RCC 7860 (cell line): ENCODE measurements around the gene CASK.
"Not testable (repeated sequence)": the region's sequence is repeated elsewhere in the genome, so short reads cannot be mapped to it uniquely, and the experiment has no call there.

Source experiments
- DNase-seq: peaks from one replicate; pipeline ENCODE4 v3.0.0-alpha.2; 2015; ENCODE audit warnings: low spot score
- FAIRE-seq: peaks from 2 replicates; lab custom pipeline; 2012; peaks lifted over from hg19 to GRCh38; lab: Jason Lieb, UNC

Gene CASK

DNA sequence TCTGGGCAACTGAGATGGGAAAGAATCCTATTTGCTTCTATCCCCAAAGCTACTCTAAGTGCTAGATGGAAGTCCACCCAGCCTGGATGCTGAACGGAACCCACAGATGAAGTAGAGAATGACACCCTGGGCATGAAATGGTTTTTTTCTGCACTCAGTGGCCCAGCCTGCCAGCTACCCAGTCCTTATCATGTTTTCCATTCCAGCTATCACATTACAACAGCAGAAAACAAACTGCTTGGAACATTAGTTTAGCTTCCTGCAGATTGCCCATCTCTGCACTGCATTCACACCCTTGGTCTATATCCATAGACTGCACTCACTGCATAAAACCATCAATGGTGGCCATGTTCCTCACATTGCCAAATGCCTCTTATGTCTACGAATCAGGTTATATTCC, 397.1 kb downstream of the CASK start:
- DNase-seq, result no peak
- FAIRE-seq, result no peak

DNA sequence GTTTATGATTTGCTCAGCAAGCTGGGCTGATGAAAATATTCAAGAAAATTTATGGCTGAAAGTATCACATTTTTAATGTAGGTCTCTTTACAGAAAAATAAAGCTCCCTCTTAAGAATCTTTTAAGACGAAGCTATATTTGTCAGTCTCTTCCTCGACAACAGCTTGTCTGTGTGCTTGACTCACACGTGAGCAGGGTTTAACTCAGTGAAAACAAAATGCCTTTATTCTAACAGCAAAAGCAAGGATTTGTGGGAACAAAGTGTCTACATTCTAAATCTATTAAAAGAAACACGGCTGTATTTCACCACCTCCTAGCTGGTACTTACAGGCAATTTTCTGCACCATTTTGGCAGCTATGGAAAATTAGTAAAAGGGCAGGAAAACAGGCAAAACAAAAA, 400.7 kb downstream of the CASK start:
- FAIRE-seq, result no peak
- no peak for DNase-seq

- DNase-seq, result no peak
- no peak for FAIRE-seq
These were observed 401.3 kb downstream of the CASK start for GRCh38 chrX:41522081-41522480.

- DNase-seq (no peak), FAIRE-seq (no peak)
These were observed 403.9 kb downstream of the CASK start for GRCh38 chrX:41519468-41519867.

GRCh38 chrX:41518841-41519220, 404.5 kb downstream of the CASK start:
- DNase-seq, result peak; percentile 32
- peak; percentile 49 for FAIRE-seq

GRCh38 chrX:41518127-41518840, 405.1 kb downstream of the CASK start:
- DNase-seq (no peak), FAIRE-seq (no peak)

DNA sequence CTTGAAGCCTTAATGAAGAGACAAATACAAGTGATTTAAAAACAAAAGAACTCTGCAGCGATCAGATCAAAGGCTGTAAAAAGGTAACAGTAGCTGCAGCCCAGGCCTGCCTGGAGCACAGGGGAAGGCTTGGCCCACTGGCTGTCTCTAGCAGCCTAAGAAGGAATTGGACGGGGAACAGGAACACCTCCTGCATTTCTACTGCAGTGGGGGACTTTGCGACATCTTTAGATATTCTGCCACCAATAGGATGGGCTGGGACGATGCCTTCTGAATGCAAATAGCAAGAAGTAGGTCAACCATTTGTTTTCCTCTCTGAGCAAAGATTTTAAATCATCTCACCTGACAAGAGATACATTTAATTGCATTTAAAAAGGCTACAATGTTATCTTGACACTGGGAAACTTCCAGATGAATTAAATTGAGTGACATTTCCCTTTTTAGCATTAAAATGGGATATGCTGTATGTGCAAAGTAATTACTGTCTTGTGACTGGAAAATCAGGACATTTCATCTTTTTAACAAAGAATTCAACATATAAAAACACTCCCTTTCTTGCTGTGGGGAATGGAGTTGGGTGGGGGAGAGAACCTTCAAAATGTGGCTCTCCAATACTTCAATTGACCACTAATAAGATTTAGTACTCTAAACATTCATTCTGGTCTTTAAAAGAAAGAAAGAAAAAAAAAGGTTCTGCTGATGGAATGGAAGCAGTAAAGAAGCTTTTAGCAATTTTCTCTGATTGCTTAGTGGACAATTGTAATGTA, 406.2 kb downstream of the CASK start:
- FAIRE-seq (no peak), DNase-seq (no peak)

DNA sequence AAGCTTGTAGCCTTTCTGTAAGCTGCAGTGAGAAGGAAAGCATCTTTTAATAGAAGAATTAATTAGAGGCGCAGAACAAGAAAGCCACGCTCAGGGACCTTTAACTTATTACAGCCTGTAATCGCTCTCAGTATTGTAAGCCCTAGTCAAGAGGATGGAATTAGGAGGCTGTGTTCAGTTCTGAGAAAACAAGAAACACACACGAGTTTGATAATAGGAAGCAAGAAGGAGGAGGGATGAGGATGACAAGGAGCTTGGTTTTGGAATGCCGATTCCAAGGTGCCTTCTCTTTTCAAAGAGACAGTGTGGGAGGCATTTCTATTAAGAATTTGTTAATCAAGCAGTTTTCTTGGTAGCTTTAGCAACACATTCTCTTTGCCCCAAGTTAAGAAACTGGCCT, 406.9 kb downstream of the CASK start:
- DNase-seq (no peak), FAIRE-seq (no peak)

DNA sequence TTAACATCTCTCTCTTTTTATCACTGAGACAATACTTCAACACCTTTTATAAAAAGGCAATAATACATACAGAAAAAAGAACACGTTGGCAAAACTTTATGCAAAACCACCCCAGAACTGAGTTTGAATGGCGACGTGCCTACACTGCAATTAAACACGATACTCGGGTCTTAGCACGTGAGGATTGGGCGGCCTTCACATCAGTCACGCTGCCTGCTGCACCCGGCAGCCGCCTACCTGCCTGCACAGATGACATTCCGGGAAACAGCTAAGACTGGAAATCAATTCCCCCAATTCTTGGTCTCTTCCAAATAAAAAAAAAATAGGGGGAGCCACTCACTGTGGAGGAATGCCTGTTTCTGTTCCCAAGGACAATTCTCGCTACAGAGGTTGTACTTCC, 408.0 kb downstream of the CASK start:
- no peak for FAIRE-seq

DNA sequence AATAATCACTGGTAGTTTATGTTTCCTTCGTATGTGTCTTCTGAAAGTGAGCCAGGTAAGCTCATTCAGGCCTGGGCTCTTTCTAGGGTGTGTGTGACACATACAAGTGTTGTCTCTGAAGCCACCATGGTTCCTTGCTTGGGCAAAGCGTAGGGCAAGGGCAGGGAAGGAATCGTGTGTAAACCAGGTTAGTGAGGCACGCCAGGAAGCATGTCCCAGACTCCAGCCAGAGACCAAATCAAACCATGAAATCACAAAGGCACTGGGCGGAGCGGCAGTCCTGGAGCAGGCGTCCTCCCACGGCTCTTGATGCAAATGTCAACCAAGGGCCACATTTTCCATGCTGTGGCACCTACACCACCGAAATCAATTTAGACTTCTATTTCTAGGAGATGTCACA, 409.2 kb downstream of the CASK start:
- FAIRE-seq (no peak), DNase-seq (no peak)

More for the DNA sequence above, 408.0 kb downstream of the CASK start:
- DNase-seq, result no peak

DNA sequence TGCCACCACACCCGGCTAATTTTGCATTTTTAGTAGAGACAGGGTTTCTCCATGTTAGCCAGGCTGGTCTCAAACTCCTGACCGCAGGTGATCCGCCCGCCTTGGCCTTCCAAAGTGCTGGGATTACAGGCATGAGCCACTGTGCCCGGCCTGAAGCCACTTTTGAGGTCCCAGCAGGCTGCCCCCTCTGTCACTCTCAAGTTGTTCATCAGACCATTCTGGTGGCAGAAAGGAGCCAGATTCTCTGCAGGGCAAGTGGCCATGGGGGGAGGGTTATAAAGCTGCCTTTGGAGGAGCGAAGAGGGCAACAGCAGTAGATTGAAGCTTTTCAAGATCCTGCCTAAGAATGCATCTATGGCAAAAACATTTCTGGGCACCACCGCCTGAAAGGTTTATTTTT, 410.5 kb downstream of the CASK start:
- not testable (repeated sequence) for DNase-seq, FAIRE-seq

- DNase-seq, result no peak
- FAIRE-seq, result no peak
These were observed 411.0 kb downstream of the CASK start for GRCh38 chrX:41512394-41512793.

DNA sequence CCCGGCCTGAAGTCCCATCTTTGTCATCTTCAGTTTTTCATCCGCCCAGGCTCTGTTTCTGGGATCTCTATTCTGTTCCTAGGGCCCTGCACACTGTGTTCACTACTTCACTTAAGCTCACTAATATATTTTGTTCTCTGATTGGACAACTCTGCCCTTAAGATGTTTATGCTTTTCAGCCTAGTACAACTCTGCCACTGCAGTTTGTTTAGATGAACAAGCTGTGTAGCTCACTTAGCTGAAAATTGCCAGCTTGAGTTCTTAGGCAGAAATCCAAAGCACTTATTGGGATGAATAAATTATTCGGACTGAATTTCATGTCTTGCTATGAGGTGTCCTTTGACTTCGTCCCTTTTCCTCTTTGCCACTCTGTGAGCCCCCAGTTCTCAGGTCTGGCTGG, 415.4 kb downstream of the CASK start:
- FAIRE-seq (no peak), DNase-seq (no peak)

DNA sequence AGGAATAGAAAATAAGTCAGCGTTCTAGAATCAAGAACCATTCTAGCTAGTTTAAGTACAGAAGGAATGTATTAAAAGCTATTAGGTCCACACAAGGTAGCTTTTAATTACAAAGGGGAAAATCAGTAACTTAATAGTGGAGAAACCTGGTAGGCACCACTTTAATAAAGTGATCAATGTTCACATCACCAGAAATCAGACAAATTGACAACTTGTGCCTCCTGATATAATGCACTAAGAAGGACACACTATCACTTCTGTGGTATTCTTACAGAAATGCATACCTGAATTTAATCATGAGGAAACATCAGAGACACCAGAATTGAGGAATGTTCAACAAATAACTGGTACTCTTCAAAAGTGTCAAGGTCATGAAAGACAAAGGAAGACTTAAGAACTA, 421.4 kb downstream of the CASK start:
- DNase-seq (no peak), FAIRE-seq (no peak)

GRCh38 chrX:41499984-41500383, 423.4 kb downstream of the CASK start:
- FAIRE-seq (no peak), DNase-seq (no peak)

DNA sequence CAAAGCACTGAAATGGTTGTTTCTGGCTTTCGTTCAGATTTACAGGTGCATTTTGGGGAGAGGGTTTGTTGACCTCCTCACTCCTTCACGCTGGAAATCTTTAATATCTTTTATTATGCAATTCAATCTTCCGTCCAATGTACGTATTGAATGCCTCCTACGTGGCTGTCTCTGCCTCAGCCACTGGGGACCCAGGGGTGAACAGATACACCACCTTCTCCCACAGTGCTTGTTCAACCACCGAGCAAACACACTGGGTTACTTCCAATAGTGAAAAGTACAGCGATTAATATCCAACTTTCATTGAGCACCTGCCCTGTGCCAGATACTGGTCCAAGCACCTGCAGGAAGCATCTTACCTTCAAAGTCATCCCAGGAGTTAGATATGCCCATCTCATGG, 424.2 kb downstream of the CASK start:
- no peak for DNase-seq
- FAIRE-seq, result no peak

DNA sequence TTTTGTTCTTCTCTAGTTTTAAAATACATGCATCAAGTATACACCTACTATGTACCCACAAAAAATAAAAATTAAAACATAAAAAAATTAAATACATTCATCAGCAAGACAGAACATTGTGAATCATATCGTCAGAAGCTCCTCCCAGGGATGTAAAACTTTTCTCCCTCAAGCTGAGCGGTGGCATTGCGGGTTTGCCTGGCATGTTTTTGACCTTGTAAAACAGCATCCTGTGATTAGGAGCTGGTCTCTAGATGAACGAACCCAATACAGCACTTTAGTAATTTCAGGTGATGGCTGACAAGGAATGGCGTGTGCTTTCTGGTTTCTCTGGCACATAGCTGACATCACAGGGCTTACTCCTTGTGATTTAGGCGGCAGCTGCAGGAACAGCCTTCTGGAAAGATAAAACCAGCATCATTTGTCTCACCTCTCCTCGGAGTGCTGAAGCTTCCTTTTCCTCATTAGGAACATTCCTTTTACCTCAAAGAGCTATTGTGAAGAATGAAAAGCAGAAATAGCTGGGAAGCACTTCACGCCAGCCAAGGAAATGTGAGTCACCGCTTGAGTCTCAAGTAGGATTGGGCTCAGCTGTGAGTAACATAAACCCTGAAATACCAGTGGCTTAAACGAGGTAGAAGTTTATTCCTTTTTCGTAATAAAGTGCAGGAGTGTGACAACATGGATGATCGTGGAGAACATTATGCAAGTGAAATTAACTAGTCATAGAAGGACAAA, 431.9 kb downstream of the CASK start:
- peak; percentile 96 for FAIRE-seq
- DNase-seq, result peak; percentile 82

- FAIRE-seq (no peak), DNase-seq (no peak)
These were observed 432.9 kb downstream of the CASK start for GRCh38 chrX:41490446-41490845.

DNA sequence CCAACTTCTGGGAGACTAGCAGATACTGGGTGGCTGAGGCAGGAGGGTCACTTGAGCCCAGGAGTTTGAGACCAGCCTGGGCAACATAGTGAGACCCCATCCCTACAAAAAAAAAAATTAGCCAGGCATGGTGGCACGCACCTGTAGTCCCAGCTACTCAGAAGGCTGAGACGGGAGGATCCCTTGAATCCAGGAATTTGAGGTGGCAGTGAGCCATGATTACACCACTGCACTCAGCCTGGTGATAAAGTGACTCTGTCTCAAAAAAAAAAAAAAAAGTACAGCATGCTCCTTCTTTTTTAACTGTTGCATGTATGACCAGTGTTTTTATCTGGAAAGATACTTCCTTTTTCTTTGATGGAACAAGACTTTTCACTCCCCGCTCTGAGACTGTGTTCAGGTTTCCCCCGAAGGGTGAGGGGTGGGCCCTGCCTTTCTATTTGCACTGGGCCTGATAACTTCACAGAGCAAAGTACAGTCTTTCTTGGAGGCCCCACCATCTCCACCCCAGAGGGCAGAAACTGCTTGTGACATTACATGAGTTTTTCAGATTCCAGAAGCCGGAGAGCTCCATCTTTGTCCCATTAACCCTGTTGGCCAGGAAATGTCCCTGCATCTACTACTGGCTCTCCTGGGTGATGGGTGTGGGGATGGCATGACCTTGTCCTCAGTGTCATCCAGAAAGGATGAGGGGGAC, 441.1 kb downstream of the CASK start:
- DNase-seq (no peak), FAIRE-seq (no peak)

GRCh38 chrX:41481264-41482109, 441.9 kb downstream of the CASK start:
- no peak for DNase-seq
- no peak for FAIRE-seq
